Stomach (tissue), 4 donors: ENCODE data around the gene ANKS1B.

Experiments
- CTCF ChIP-seq, 7 experiments: fragments of 450-650 bp in 4 of 7; fragments of 200-600 bp in 3 of 7; sonication (generic) in 3 of 7; IDR thresholded peaks; one replicate each; pipeline ENCODE4 v1.5.1; 2016 to 2019; ENCODE audit warnings: antibody characterized with exemption in 7 of 7, control low read depth in 2 of 7, mild to moderate bottlenecking in 1 of 7
- POLR2A ChIP-seq, 4 donors: fragments of 450-650 bp; IDR thresholded peaks; one replicate each; pipeline ENCODE4 v1.6.1; 2016; ENCODE audit warnings: antibody characterized with exemption in 4 of 4, control low read depth in 2 of 4, mild to moderate bottlenecking in 1 of 4, moderate library complexity in 1 of 4

GRCh38 chr12:99205111-99205510 is 779.6 kb downstream of the ANKS1B start:
- TF ChIP-seq CTCF (IDR thresholded peaks at IDR 0.05) (no peak), POLR2A (IDR thresholded peaks at IDR 0.05) (no peak)
